GM10847 (cell line): ENCODE measurements around the gene SLC10A4.

Experiments
- POLR2A ChIP-seq: IDR thresholded peaks from 2 replicates; pipeline ENCODE4 v1.6.1; 2011; ENCODE audit not compliant: insufficient read length; ENCODE audit errors: extremely low read depth

SLC10A4 gene

GRCh38 chr4:48483777-48484493, 792 bp downstream of the SLC10A4 start:
- no peak for TF ChIP-seq POLR2A

- no peak for TF ChIP-seq POLR2A
These were observed 1.5 kb downstream of the SLC10A4 start for GRCh38 chr4:48484494-48485168.

DNA sequence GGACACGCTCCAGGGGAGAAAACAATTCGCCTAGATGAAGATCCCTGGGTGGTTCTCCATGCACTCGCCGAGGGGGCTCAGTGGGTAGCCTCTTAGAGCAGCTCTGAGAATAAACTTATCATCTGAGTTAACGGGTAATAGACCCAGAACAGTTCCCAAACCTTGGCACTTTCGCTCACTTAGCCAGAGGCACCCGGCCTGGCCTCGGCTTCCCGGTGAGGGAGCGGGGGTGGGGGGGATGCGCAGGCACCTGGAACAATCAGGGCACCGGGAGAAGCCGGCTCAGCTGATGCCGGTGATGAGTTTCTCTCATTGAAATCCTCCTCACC, 6.5 kb downstream of the SLC10A4 start:
- no peak for TF ChIP-seq POLR2A

- TF ChIP-seq POLR2A, result no peak
These were observed 7.0 kb downstream of the SLC10A4 start, which contains the start of gene ZAR1 for GRCh38 chr4:48490012-48490679. Gene ZAR1 (plus strand): TSS chr4:48490252. CDS start chr4:48490292, 40 bp downstream.

DNA sequence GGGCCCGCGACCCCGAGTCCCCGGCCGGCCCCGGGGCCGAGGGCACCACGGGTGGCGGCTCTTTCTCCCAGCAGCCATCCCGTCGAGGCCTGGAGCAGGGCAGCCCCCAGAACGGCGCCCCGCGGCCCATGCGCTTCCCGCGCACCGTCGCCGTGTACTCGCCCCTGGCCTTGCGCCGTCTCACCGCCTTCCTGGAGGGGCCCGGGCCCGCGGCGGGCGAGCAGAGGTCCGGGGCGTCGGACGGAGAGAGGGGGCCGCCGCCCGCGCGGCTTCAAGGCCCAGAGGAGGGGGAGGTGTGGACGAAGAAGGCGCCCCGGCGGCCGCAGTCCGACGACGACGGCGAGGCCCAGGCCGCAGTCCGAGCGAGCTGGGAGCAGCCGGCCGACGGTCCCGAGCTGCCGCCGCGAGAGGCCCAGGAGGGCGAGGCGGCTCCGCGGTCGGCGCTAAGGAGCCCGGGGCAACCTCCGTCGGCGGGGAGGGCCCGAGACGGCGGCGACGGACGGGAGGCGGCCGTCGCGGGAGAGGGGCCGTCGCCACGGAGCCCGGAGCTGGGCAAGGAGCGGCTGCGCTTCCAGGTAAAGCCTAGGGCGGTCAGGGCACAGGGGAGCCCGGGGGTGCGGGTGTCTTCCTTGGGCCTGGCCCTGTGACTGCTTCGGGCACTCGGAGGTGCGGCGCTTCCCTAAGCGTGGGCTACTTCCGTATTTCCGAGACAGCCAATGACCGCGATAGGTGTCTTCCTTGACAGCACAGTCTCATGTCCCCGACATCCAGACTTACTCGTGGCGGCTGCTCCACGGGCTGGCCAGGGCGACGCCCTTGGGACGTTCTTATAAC, 7.8 kb downstream of the SLC10A4 start:
- no peak for TF ChIP-seq POLR2A

DNA sequence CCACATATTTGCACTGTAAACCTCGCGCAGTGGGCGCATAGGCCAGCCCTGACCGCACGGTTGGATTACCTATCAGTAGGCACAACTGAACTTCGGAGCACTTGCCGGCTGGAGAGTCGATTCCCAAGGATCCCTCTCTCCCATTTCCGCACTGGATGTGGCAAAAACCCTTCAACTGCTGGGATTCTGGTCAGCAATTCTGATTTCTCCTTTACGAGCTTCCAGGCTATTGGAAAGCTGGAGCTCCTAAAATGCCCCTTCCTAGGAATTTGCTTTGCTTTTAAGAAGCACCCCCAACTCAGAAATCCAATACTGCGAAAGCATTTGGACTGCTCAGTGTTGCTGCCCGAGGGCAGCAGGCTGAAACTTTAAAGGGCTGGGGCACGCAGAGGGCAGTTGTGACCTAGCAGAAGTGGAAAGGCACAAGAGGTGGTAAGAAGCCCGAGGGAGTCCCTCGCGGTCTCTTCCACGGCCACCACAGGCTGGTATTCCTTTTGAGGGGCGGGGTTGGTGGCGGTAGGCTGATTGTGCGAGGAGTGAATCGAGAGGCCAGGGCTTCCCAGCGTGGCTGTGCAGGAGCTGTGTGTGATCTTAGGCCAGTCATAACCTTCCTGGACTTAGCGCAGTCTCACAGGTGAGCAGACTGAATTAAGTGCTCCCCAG, 8.5 kb downstream of the SLC10A4 start:
- TF ChIP-seq POLR2A, result no peak

- TF ChIP-seq POLR2A, result no peak
These were observed 10.4 kb downstream of the SLC10A4 start for GRCh38 chr4:48493452-48494100.

- no peak for TF ChIP-seq POLR2A
These were observed 12.8 kb downstream of the SLC10A4 start for GRCh38 chr4:48495941-48496340.

DNA sequence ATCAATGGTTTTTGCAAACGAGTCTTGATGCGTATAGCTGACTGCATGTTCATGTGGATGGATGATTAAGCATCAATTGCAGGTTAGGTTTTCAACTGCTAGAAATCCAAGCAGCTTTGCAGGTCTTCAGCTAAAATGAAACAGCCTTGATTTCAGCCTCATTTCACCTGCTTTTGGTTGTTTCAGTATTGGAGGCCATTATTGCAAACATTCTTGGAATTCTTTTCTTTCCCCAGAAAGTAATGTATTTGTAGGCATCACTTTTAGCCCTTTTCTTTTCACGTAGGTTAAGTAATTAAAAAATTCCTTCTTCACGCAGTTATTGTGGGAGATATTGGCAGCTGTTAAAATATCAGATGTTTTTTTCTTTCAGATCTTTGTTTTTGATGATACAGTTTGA, 15.8 kb downstream of the SLC10A4 start:
- TF ChIP-seq POLR2A, result no peak

GRCh38 chr4:48499551-48500066, 16.5 kb downstream of the SLC10A4 start:
- no peak for TF ChIP-seq POLR2A

GRCh38 chr4:48503233-48504025, 20.3 kb downstream of the SLC10A4 start:
- no peak for TF ChIP-seq POLR2A

DNA sequence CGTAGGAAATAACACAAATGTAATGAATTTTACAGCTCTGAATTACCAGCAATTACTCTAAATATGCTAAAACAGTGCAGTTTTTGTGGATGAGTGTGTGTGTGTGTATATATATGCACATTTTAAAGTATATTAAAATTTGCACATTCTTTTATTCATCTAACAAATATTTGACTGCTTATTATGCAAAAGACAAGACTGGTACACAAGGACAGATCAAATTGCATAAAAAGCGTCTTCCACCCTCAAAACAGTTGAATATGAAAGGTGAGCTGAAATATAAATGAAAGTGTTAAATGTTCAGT, 20.8 kb downstream of the SLC10A4 start:
- no peak for TF ChIP-seq POLR2A

DNA sequence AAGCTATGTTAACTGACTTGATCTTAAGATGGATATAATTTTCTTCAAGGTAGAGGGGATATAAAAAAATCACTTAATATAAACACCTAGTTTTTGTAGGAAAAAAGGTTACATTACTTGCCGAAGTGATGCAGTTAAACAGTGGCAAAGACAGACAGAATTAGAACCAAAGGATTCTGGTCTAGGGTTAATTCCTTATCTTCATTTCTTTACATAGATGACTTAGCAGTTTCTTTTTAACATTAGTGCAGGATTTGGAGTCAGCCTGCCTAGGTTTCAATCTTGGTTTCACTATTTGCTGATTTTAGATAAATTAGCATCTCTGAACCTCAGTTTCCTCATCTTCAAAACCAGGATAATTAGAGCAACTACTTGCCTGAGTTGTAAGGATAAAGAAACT, 21.2 kb downstream of the SLC10A4 start:
- TF ChIP-seq POLR2A, result no peak

GRCh38 chr4:48506716-48507115, 23.6 kb downstream of the SLC10A4 start:
- TF ChIP-seq POLR2A, result no peak
